ENCODE measurements around the gene ZNF365.

DNA sequence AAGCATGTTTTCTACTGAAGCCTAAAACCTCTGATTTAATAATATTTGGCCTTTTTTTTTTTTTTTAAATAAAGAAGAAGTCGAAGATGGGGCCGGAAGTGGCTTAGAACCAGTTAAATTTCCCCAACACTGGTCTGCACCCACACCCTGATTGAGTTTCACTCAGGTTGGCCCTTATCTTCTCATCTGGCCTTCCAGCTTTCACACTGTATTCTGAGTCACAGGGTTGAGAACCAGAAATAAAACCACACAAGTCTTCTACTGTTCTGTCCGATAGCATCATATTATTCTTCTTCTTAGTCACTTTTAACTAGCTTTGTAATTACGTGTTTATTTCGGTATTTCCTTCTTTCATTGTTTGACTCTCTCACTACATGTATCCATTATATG, 9.9 kb downstream of the ZNF365 start:
- TF ChIP-seq, protein P1, sequence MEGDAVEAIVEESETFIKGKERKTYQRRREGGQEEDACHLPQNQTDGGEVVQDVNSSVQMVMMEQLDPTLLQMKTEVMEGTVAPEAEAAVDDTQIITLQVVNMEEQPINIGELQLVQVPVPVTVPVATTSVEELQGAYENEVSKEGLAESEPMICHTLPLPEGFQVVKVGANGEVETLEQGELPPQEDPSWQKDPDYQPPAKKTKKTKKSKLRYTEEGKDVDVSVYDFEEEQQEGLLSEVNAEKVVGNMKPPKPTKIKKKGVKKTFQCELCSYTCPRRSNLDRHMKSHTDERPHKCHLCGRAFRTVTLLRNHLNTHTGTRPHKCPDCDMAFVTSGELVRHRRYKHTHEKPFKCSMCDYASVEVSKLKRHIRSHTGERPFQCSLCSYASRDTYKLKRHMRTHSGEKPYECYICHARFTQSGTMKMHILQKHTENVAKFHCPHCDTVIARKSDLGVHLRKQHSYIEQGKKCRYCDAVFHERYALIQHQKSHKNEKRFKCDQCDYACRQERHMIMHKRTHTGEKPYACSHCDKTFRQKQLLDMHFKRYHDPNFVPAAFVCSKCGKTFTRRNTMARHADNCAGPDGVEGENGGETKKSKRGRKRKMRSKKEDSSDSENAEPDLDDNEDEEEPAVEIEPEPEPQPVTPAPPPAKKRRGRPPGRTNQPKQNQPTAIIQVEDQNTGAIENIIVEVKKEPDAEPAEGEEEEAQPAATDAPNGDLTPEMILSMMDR (IDR thresholded peaks at IDR 0.05; ENCODE audit: poor library complexity): no peak
- TF ChIP-seq EZH2 (IDR thresholded peaks at IDR 0.05; ENCODE audit: borderline replicate concordance): no peak

All from hepatocyte (in vitro differentiated cells).